HG02852 (cell line): ENCODE results near the gene TRAPPC3L.

Experiments used
- ATAC-seq: cut with Tn5 transposase; IDR thresholded peaks from one replicate; pipeline ENCODE4 v1.9.1; 2021; ENCODE audit warnings: mild to moderate bottlenecking, moderate library complexity; ENCODE audit not compliant: unreplicated experiment

The TRAPPC3L gene

GRCh38 chr6:116471531-116471930 lies 74.0 kb downstream of the TRAPPC3L start:
- ATAC-seq, result no peak

DNA sequence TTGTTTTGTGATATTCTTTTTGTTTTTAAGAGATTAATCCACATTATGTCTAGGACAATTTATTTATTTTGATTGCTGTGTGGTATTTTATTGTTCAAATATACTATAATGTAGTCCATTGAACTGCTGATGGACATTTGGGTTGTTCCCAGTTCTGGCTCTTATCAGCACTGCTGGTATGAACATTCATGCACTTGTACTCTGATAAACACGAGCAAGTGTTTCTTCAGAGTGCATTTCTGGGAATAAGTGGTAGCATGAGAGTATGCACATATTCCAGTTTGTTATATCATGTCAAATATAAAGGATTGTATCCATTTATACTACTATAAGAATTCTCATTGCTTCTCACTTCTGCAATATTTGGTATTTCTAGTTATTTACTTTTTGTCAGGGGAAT lies 77.2 kb downstream of the TRAPPC3L start:
- no peak for ATAC-seq

DNA sequence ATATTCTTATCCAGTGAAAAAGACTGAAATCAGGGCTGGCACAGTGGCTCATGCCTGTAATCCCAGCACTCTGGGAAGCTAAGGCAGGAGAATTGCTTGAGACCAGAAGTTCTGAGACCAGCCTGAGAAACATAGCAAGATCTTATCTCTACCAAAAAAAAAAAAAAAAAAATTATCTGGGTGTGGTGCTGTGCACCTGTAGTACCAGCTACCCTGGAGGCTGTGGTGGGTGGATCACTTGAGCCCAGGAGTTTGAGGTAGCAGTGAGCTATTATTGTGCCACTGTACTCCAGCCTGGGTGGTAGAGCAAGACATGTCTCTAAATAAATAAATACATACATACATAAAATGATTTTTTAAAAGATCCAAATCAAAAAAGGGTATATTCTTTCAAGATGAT lies 78.0 kb downstream of the TRAPPC3L start:
- no peak for ATAC-seq

GRCh38 chr6:116467096-116467495 lies 78.4 kb downstream of the TRAPPC3L start:
- no peak for ATAC-seq

DNA sequence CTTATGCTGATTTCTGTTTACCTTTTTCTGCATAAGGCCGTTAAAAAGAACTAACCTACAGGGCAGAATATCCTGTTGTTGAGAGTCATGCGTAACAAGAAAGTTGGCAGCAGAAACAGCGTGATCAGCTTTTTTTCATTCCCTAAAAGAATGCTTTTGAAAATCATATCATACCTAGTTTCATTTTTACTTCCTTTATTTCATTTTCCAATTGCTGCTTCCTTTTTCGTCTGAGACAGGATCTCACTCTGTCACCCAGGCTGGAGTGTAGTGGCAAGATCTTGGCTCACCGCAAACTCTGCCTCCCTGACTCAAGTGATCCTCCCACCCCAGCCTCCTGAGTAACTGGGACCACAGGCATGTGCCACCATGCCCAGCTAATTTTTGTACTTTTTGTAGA lies 80.2 kb downstream of the TRAPPC3L start:
- ATAC-seq, result no peak

DNA sequence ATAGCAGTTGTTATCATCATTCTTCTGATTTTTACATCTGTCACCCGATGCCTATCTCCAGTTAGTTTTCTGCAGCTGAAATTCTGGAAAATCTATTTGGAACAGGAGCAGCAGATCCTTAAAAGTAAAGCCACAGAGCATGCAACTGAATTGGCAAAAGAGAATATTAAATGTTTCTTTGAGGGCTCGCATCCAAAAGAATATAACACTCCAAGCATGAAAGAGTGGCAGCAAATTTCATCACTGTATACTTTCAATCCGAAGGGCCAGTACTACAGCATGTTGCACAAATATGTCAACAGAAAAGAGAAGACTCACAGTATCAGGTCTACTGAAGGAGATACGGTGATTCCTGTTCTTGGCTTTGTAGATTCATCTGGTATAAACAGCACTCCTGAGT lies 82.2 kb downstream of the TRAPPC3L start:
- ATAC-seq, result no peak

- ATAC-seq, result peak; percentile 80
These were observed 83.3 kb downstream of the TRAPPC3L start for GRCh38 chr6:116461932-116462885.

DNA sequence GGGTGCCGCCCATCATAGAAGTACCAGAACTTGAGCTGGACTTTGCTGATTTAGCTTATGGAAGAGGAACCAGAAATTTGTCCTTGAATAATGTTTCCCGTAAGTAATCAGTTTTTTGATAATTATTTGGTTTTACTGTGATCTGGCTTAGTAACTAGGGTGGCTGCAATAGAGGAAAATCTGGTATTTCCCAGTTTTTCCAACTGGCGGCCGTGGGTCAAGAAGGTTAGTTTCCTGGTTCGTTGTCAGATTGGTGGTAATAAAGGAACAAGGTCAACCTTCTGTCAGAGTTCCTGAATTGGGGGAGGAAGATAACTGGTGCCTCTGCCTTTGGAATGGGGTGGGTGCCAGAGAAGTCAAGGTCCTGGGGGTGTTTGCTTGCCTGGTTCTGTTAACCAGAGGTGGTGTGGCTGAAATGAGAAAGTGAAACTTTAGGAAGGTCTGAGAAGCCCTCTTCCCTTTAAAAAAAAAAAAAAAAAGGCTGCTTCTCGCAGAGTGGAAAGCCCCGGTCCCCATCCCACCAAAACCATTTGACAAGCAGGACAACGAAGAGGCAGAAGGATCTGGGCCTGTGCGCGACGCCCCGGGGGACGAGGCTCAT lies 84.1 kb downstream of the TRAPPC3L start, which contains the start of gene CALHM6:
Gene CALHM6, plus strand, starts transcription at position 45 of the 601 bp plus-strand sequence. Its CDS starts 555 bp downstream, at position 600.
- peak; percentile 2 for ATAC-seq

DNA sequence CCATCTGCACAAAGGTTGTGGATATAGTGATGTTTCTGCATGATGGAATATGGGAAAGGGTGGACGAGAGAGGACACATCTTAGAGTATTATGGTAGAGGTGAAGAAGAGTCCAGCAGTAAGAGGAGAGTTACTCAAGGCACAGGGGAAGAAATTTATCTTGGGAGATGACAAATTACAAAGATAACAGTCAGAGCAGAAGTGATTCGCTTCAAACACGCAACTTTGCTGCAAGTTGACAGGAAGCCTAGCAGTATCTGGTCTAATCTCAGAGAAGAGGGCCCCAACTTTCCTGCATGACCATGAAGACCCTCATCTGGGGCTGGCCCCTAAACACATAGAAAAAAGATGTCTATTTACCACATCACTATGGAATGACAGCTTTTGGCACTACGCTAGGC lies 85.6 kb downstream of the TRAPPC3L start:
- ATAC-seq, result no peak

DNA sequence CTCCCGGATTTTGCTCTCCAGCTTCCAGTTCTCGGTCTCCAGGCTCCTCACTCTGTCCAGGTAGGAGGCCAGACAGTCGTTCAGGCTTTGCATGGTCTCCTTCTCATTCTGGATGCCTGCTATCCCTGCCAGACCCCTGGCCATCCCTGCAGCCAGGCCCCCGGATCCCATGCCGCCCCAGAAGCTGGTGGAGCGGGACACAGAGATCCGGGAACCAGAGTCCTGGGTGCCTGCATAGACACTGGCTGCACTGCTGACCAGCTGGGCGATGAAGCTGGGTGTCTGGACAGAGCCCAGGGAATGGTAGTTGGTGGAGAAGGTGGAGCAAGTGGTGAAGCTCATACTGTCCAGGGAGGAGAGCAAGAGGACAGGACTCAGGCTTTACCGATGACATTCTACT lies 87.2 kb downstream of the TRAPPC3L start:
- ATAC-seq, result no peak

DNA sequence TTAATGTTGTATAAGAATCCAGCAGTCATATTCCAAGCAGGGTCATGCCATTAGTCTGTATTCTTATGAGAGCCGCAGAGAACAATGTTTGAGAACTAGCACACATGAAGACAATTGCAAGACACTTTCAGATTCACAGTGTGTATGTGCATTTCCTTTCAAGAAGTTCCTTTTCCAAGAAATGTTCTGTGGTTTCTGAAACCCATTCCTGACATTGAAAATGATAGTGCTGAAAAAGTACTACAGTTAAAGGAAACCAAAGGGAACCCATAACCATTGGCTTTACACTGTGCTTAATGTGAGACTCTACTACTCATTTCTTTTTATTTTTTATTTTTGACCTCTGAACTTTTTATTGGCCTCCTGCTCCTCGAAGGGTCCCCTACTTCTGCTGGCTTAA lies 88.6 kb downstream of the TRAPPC3L start:
- no peak for ATAC-seq

- no peak for ATAC-seq
These were observed 89.4 kb downstream of the TRAPPC3L start for GRCh38 chr6:116456106-116456505.

GRCh38 chr6:116452531-116452930 lies 93.0 kb downstream of the TRAPPC3L start:
- no peak for ATAC-seq

- no peak for ATAC-seq
These were observed 93.6 kb downstream of the TRAPPC3L start for GRCh38 chr6:116451916-116452315.

DNA sequence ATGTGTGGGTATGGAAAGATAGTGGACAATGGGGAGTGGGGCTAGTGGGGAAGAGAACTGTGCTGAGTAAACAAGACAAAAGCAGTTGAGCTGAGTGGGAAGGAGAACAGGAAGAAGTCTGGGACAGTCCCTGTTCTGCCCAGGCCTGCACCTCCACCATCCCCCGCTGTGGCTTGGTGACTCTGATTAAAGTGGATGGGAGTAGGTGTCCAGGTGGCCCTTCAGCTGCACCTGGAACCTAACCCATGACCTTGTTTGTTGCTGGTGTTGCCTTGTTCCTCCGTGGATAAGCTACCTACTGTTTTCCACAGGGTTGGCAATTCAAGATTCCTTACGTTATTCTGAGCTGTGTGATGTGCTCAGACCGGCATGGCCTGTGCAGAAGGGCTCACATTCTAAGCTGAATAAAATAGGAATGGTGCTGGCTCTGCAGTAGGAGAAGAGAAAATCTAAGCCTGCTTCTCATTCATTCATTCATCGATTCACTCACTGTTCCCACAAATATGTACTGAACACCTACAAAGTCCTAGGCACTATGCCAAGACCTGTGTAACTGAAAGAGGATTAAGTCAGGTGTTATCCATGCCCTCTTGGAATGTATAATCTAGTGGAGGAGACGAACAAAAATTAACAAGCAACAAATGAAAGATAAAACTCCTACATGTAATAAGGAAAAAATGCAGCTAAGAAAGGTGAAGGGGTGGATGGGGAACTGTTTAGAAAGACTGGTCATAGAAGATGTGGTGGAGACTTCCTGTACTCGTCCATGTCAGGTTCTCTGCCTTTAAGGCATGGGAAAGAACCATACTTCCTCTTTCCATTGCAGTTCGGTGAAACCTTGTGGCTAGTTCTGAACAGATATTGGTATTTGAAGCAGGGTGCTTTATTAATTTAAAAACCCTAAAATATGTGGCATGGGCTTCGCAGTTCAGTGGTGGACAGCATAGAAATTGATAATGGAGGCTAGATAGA lies 94.4 kb downstream of the TRAPPC3L start:
- ATAC-seq, result peak; percentile 79

GRCh38 chr6:116450185-116450710 lies 95.2 kb downstream of the TRAPPC3L start:
- no peak for ATAC-seq

GRCh38 chr6:116449565-116449964 lies 95.9 kb downstream of the TRAPPC3L start:
- ATAC-seq, result no peak

DNA sequence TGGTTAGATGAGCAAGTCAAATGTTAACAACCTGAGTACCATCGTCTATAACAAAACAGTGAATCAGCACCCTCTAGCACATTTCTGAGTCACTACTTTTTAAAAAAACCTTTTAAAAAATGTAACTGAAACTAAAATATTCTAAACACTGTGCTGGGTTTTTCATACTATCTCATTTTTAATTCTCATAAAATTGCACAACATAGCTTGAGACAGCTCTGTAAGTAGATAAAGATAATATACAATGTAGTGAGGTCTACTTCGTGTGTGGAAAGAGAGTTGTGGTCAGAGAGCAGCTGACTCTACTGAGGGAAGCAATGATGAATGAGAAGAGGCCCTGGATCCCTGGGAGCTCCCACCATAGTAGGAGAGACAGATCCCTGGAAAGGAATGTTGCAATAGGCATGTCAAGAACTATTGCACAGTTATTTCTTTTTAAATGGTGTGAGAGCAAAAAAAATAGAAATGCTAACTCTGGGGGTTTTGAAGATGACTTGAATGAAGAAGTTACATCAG lies 97.9 kb downstream of the TRAPPC3L start:
- ATAC-seq, result no peak

DNA sequence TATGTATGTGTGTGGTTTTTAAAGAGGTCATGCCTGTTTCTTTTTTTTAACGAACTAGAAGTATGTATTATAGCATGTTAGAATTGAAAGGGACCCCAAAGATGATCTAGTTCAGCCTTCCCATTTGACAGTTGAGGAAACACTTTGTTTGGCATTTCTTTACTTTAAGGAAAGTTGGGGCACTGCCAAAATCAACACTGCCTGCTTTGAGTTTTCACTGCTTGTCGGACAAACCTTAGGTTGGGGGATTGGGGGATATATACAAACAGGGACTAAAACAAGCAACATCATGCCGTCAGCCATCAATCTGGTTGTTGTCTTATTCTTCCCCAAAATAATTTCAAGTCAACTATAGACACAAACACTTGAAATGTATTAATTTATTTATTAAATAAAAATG lies 98.4 kb downstream of the TRAPPC3L start:
- ATAC-seq, result no peak

- no peak for ATAC-seq
These were observed 99.1 kb downstream of the TRAPPC3L start for GRCh38 chr6:116446399-116446798.
